Liver (tissue), 3 donors: Measurements from ENCODE around the gene MTHFSD.

Source experiments
- CTCF ChIP-seq: fragments of 150-350 bp; IDR thresholded peaks from 2 replicates; pipeline ENCODE4 v1.5.1; 2017; ENCODE audit warnings: improper control_type of control experiment, low read depth, low read length; ENCODE audit not compliant: missing input control
- GABPA ChIP-seq, 2 donors: IDR thresholded peaks in 1 of 2; conservative IDR thresholded peaks in 1 of 2; 2 replicates each; pipeline ENCODE4 v1.6.1; 2016; ENCODE audit warnings: antibody characterized with exemption in 2 of 2, mild to moderate bottlenecking in 1 of 2, moderate library complexity in 1 of 2
- REST ChIP-seq: IDR thresholded peaks from 2 replicates; pipeline ENCODE4 v1.6.1; 2016; ENCODE audit warnings: antibody characterized with exemption, mild to moderate bottlenecking
- TAF1 ChIP-seq: conservative IDR thresholded peaks from 2 replicates; pipeline ENCODE4 v1.6.1; 2016; ENCODE audit warnings: antibody characterized with exemption, mild to moderate bottlenecking
- donor health status: healthy.
- donor health status: healthy.

- TF ChIP-seq CTCF (no peak), REST (no peak), GABPA (IDR thresholded peaks at IDR 0.05 in 1 of 2, conservative IDR thresholded peaks at IDR 0.05 in 1 of 2) (no peak), TAF1 (no peak)
Observed at GRCh38 chr16:86558355-86559193, 3.5 kb upstream of the MTHFSD start.
